HEK293 (cell line): ENCODE results near the gene PRDM15.

Experiments
- CTCF ChIA-PET: fragments of 350-600 bp; formaldehyde crosslinking; extraction: SDS; loops from one replicate; lab custom pipeline; 2021; ENCODE audit warnings: antibody characterized with exemption; lab: Yijun Ruan, JAX
- POLR2A ChIA-PET: fragments of 300-600 bp; formaldehyde crosslinking; extraction: SDS; loops from one replicate; lab custom pipeline; 2020; ENCODE audit warnings: antibody characterized with exemption, inconsistent platforms; lab: Yijun Ruan, JAX
- H3K27ac ChIP-seq: fragments of 200-500 bp; sonication (Bioruptor generic); 2 replicates; pipeline ENCODE4 v1.5.1; 2014; ENCODE audit warnings: low read depth, low read length, control low read depth, inconsistent platforms; ENCODE audit errors: extremely low read depth
- H3K36me3 ChIP-seq, 2 experiments: fragments of 200-500 bp in 1 of 2; sonication (Bioruptor generic) in 1 of 2; 1 replicate in 1 of 2; 2 replicates in 1 of 2; pipeline ENCODE4 v1.5.1; 2014 to 2017; ENCODE audit warnings: inconsistent platforms in 2 of 2, low read length in 2 of 2; ENCODE audit not compliant: control insufficient read depth in 2 of 2, insufficient read depth in 1 of 2
- H3K4me1 ChIP-seq: fragments of 200-500 bp; sonication (Bioruptor generic); 2 replicates; pipeline ENCODE4 v1.5.1; 2014; ENCODE audit warnings: mild to moderate bottlenecking, low read length, inconsistent platforms; ENCODE audit not compliant: control insufficient read depth, insufficient read depth
- H3K4me3 ChIP-seq: 2 replicates; pipeline ENCODE4 v1.5.1; 2011; ENCODE audit warnings: low read depth, mild to moderate bottlenecking, control low read depth, low read length, moderate library complexity
- H3K9me3 ChIP-seq: fragments of 200-500 bp; sonication (Bioruptor generic); 2 replicates; pipeline ENCODE4 v1.5.1; 2014; ENCODE audit warnings: low read depth, low read length, inconsistent platforms; ENCODE audit not compliant: control insufficient read depth, insufficient read depth
- BCL11B ChIP-seq: fragments of 450-650 bp; formaldehyde crosslinking; IDR thresholded peaks from 2 replicates; pipeline ENCODE4 v1.5.1; 2016; ENCODE audit warnings: low read depth, missing biosample characterization, missing genetic modification characterization
- CTCF ChIP-seq: fragments of 450-650 bp; formaldehyde crosslinking; IDR thresholded peaks from 2 replicates; pipeline ENCODE4 v1.5.1; 2016; ENCODE audit warnings: missing biosample characterization, missing genetic modification characterization
- GFI1B ChIP-seq: fragments of 450-650 bp; formaldehyde crosslinking; IDR thresholded peaks from 2 replicates; pipeline ENCODE4 v1.5.1; 2016; ENCODE audit warnings: missing biosample characterization, missing genetic modification characterization
- HOXC10 ChIP-seq: sonication (generic); formaldehyde crosslinking; IDR thresholded peaks from 2 replicates; pipeline ENCODE4 v1.8.1; 2023; ENCODE audit warnings: mild to moderate bottlenecking, missing genetic modification reagents
- KLF8 ChIP-seq: fragments of 450-650 bp; formaldehyde crosslinking; IDR thresholded peaks from 2 replicates; pipeline ENCODE4 v1.5.1; 2016; ENCODE audit warnings: missing biosample characterization, missing genetic modification characterization
- ZBTB26 ChIP-seq: fragments of 450-650 bp; formaldehyde crosslinking; optimal IDR thresholded peaks from 2 replicates; pipeline ENCODE3; 2016; ENCODE audit warnings: missing biosample characterization, mild to moderate bottlenecking, missing genetic modification characterization
- ZNF274 ChIP-seq, 2 experiments: fragments of 200-500 bp in 1 of 2; fragments of 450-650 bp in 1 of 2; sonication (Bioruptor generic) in 1 of 2; formaldehyde crosslinking in 1 of 2; IDR thresholded peaks; 2 replicates each; pipeline versions ENCODE4 v1.5.1 to v1.6.1; 2014 to 2016; ENCODE audit warnings: borderline replicate concordance in 1 of 2, inconsistent platforms in 1 of 2, low read length in 1 of 2, missing biosample characterization in 1 of 2, missing genetic modification characterization in 1 of 2
- ZNF311 ChIP-seq: fragments of 450-650 bp; formaldehyde crosslinking; IDR thresholded peaks from 2 replicates; pipeline ENCODE4 v1.5.1; 2017; ENCODE audit warnings: missing biosample characterization, missing genetic modification characterization, borderline replicate concordance
- ZNF350 ChIP-seq: fragments of 450-650 bp; formaldehyde crosslinking; IDR thresholded peaks from 2 replicates; pipeline ENCODE4 v1.5.0; 2017; ENCODE audit warnings: missing biosample characterization, mild to moderate bottlenecking, missing genetic modification characterization
- ZNF518A ChIP-seq: fragments of 450-650 bp; formaldehyde crosslinking; conservative IDR thresholded peaks from 2 replicates; pipeline ENCODE4 v1.5.1; 2016; ENCODE audit warnings: low read depth, missing biosample characterization, missing genetic modification characterization
- ZNF626 ChIP-seq: fragments of 450-650 bp; sonication (Bioruptor Pico); formaldehyde crosslinking; IDR thresholded peaks from 2 replicates; pipeline ENCODE4 v1.5.1; 2018; ENCODE audit warnings: missing biosample characterization, missing genetic modification characterization, inconsistent platforms
- ZNF639 ChIP-seq: fragments of 450-650 bp; formaldehyde crosslinking; IDR thresholded peaks from 2 replicates; pipeline ENCODE4 v1.5.1; 2016; ENCODE audit warnings: missing biosample characterization, missing genetic modification characterization
- ZNF677 ChIP-seq: fragments of 450-650 bp; IDR thresholded peaks from 2 replicates; pipeline ENCODE4 v1.5.0; 2018; ENCODE audit warnings: missing biosample characterization, mild to moderate bottlenecking, missing genetic modification characterization, moderate library complexity
- TF ChIP-seq, protein P1 (sequence below): fragments of 450-650 bp; IDR thresholded peaks from 2 replicates; pipeline ENCODE4 v1.5.1; 2018; ENCODE audit warnings: missing biosample characterization, mild to moderate bottlenecking, missing genetic modification characterization

The PRDM15 gene

DNA sequence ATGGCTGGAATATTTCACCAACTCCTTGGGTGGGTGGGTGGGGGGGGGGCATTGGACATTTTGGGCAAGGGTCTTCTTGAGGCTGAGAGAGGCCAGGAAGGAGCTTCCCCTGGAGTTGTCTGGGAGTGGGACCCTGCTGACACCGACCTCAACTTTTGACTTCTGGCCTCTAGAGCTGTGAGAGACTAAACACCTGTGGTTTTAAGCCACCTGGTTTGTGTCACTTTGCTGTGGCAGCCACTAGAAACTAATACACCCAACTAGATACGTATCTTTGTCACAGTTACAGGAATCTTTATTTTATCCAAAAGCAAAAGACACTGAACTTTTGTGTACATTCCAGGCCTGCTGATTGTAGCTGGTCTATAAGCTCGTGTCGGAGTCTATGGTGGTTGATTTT, 102.4 kb downstream of the PRDM15 start (continued):
- TF ChIP-seq ZNF518A (tag by site-specific recombination) (no peak), ZNF350 (tag by site-specific recombination) (no peak), BCL11B (tag by site-specific recombination) (no peak), ZBTB26 (no peak), CTCF (no peak), HOXC10 (CRISPR knock-in tag) (no peak), GFI1B (tag by site-specific recombination) (no peak)
- TF ChIP-seq, protein P1, sequence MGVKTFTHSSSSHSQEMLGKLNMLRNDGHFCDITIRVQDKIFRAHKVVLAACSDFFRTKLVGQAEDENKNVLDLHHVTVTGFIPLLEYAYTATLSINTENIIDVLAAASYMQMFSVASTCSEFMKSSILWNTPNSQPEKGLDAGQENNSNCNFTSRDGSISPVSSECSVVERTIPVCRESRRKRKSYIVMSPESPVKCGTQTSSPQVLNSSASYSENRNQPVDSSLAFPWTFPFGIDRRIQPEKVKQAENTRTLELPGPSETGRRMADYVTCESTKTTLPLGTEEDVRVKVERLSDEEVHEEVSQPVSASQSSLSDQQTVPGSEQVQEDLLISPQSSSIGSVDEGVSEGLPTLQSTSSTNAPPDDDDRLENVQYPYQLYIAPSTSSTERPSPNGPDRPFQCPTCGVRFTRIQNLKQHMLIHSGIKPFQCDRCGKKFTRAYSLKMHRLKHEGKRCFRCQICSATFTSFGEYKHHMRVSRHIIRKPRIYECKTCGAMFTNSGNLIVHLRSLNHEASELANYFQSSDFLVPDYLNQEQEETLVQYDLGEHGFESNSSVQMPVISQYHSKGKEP (tag by site-specific recombination) = no peak

- TF ChIP-seq ZNF274 (IDR thresholded peaks at IDR 0.05; ENCODE audit: low read length) (no peak), ZNF274 (tag by site-specific recombination; IDR thresholded peaks at IDR 0.05; ENCODE audit: borderline replicate concordance) (no peak), ZNF639 (tag by site-specific recombination) (no peak), ZNF677 (no peak), ZNF311 (no peak), ZNF626 (no peak), KLF8 (no peak)
- Histone ChIP-seq H3K9me3 (no peaks in the 10 kb centered on the region), H3K4me1 (peaks cover 5% of the 10 kb centered on the region; the same call in 1 of the 2 replicates), H3K36me3 (no peaks in the 10 kb centered on the region), H3K4me3 (no peak overlapping the region), H3K27ac (no peak overlapping the region)
- ChIA-PET CTCF (interaction anchor here (0.6 to 6.7 kb wide), 8 partner anchors 9 to 739 kb away, joined by 3 to 164 read pairs (median 4); partner anchors contain the start of gene SLC37A1), POLR2A (no interaction called here)
Observed at GRCh38 chr21:41775149-41775472, 104.0 kb downstream of the PRDM15 start.
